GM18868 (cell line): ENCODE results near the gene C2orf42.
"Not testable (repeated sequence)": the region's sequence is repeated elsewhere in the genome, so short reads cannot be mapped to it uniquely, and the experiment has no call there.

Experiments
- ATAC-seq: cut with Tn5 transposase; IDR thresholded peaks from one replicate; pipeline ENCODE4 v1.9.1; 2021; ENCODE audit warnings: mild to moderate bottlenecking, moderate library complexity; ENCODE audit not compliant: unreplicated experiment

The C2orf42 gene

GRCh38 chr2:70104231-70105111 is 86.3 kb downstream of the C2orf42 start:
- ATAC-seq = no peak

GRCh38 chr2:70103531-70104061 is 87.2 kb downstream of the C2orf42 start:
- no peak for ATAC-seq

- ATAC-seq = not testable (repeated sequence)
Measured at GRCh38 chr2:70102323-70102905, 88.4 kb downstream of the C2orf42 start.

- ATAC-seq = not testable (repeated sequence)
Measured at GRCh38 chr2:70101686-70102085, 89.1 kb downstream of the C2orf42 start.

GRCh38 chr2:70101174-70101573 is 89.6 kb downstream of the C2orf42 start:
- no peak for ATAC-seq
